GM18505 (cell line): ENCODE results near the gene CLSTN1.
"Not testable (repeated sequence)": the region's sequence is repeated elsewhere in the genome, so short reads cannot be mapped to it uniquely, and the experiment has no call there.

Experiments used
- ATAC-seq: cut with Tn5 transposase; IDR thresholded peaks from one replicate; pipeline ENCODE4 v1.9.1; 2021; ENCODE audit not compliant: unreplicated experiment
- POLR2A ChIP-seq: IDR thresholded peaks from 4 replicates; pipeline ENCODE4 v1.6.1; 2011; ENCODE audit warnings: borderline replicate concordance; ENCODE audit not compliant: insufficient read depth, insufficient read length; ENCODE audit errors: extremely low read depth

The CLSTN1 gene

DNA sequence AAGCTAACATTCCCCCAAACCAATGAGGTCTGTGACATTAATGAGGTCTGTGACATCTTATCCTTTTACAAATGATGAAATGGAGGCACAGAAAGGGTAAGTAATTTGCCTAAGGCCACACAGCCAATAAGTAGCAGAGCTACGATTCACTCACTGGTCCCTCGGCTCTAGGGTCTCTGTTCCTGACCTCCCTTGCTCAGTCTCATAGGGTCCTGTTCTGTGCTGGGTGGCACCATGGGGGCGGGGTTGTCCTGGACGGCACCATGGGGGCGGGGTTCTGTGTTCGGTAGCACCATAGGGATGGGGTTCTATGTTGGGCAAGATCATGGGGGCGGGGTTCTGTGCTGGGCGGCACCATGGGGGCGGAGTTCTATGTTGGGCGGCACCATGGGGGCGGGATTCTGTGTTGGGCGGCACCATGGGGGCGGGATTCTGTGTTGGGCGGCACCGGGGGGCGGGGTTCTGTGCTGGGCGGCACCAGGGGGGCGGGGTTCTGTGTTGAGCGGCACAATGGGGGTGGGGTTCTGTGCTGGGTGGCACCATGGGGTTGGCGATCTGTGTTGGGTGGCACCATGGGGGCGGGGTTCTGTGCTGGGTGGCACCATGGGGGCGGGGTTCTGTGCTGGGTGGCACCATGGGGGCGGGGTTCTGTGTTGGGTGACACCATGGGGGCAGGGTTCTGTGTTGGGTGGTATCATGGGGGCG, 55.6 kb downstream of the CLSTN1 start:
- ATAC-seq = no peak
- no peak for TF ChIP-seq POLR2A

DNA sequence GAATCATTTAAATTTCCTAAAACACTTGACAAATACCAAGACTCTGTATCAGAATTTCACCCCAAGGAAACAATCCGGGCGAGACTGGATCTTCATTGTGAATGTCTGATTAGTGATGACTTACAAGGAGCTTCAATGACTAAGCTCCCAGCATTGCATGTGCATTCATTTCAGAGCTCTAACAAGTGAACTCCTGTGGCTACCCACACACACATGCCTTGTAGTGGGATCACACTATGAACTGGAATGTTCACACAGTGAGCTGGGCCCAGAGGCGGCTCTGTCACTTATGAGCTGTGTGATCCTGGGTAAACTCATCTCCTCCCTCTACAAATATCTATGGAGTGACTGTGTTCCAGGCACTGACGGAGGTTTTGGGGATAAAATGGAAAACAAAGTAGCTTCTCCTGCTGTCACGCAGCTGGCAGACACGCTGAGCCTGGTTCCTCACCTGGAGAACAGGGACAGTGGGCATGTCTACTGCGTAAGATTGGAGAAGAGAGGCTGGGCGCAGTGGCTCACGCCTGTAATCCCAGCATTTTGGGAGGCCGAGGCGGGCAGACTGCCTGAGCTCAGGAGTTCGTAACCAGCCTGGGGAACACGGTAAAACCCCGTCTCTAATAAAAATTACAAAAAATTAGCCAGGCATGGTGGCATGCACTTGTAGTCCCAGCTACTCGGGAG, 56.9 kb downstream of the CLSTN1 start:
- no peak for TF ChIP-seq POLR2A
- no peak for ATAC-seq

DNA sequence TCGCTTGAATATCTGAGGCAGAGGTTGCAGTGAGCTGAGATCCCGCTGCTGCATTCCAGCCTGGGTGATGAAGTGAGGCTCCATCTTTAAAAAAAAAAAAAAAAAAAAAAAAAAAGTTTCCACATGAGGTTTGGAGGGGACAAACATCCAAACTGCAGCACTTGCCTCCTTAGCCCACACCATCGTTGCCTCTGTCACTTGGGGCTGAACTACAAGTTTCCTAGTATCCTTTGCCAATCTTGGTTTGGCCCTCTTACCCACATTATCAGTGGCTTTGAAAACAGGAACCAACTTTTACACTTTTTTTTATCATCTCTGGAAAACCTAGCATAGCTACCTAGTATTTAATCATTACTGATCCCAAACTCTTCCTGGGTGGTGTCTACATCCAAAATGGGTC, 59.2 kb downstream of the CLSTN1 start:
- ATAC-seq = no peak
- TF ChIP-seq POLR2A = no peak

DNA sequence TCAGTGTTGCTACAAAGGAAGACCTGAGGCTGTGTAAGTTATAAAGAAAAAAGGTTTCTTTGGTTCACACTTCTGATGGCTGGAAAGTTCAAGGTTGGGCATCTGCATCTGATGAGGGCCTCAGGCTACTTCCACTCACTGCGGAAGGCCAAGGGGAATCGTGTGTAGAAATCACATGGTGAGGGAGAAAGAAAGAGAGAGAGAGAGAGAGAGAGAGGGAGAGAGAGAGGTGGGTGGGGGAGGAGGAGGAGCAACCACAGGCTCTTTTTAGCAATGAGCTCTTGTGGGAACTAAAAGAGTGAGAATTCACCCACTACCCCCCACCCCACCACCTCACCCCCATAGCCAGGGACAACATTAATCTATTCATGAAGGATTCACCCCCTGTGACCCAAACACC, 59.9 kb downstream of the CLSTN1 start:
- no peak for ATAC-seq
- TF ChIP-seq POLR2A = no peak

DNA sequence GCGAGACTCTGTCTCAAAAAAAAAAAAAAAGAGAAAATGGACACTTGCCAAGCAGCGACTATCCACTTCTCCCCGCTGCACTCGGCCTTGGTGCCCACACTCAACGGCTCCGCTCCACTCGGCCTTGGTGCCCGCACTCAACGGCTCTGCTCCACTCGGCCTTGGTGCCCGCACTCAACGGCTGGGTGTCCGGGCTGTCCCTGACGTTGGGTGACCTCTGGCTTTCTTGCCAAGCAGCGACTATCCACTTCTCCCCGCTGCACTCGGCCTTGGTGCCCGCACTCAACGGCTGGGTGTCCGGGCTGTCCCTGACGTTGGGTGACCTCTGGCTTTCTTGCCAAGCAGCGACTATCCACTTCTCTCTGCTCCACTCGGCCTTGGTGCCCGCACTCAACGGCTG, 61.3 kb downstream of the CLSTN1 start:
- ATAC-seq = not testable (repeated sequence)

DNA sequence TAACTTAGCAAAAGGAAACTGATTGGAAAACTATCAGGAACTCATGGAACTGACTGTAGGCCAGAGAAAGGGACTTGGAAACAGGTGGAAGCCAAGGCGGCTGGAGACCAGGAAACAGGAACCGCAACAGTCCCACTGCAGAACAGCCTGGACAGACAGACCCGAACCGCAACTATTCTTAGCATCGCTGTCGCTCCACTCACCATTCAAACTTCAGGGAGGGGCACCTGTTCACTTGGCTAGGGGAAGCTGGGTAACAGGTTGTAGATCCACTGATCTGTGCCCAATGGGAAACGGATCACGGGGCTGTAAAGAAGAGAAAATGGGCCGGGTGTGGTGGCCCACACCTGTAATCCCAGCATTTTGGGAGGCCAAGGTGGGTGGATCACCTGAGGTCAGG, 61.9 kb downstream of the CLSTN1 start:
- no peak for TF ChIP-seq POLR2A

DNA sequence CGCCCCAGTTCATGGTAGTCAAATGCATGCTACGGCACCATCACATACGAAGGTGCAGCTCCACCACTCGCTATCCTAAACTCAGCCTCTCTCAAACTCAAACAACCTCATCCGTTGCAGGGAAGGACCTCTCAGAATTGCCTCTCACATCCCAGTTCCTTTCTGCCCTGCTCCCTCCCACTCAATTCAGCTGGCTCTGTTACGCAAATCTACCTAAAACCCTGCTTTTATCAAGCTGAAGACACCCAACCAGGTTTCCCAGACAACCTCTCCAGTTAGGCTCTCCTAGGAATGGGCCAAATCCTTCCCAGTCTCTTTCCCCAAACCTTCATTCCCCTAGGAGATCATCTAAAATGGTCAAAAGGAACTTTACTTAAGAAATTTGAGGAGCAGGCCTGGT, 62.9 kb downstream of the CLSTN1 start:
- no peak for TF ChIP-seq POLR2A
- ATAC-seq = no peak

More for the DNA sequence above, 61.9 kb downstream of the CLSTN1 start:
- ATAC-seq = no peak

DNA sequence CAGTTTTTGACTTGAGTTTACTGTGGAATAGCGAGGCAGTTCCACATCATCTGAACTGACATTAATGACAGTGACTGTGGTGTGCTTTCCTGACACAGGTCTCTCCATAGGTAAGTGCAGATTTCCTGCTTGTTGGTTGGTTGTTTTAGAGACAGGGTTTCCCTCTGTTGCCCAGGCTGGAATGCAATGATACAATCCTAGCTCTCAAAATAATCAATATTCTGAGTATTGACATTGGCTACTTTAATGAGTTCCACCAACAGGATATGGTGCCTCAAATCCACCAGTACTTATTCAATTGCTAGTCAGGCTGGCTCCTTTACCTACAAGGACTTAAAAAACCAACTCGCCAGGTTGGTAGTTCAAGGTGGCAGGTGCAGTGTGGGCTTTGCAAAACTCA, 63.8 kb downstream of the CLSTN1 start:
- TF ChIP-seq POLR2A = no peak
- ATAC-seq = no peak

DNA sequence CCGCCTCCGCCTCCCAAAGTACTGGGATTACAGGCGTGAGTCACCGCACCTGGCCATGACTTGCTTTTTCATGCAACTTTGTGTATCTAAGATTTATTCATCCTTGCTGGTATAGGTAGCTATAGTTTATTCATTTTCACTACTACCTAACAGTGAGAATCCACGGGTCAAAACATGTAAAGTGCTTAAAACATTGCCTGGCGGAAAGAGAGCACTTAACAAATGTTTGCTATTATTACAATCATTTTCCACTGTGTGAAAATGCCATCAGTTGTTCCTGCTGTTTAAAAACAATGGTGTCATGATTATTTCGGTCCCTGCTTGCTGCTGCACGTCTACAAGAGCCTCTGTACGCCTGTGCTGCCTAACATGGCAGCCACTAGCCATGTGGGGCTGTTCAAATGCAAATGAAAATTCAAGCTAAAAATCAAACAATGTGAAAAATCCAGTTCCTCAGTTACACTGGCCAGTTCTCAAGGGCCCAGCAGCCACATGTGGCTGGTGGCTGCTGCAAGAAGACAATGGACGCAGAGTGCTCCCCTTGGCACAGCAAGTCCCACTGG, 65.1 kb downstream of the CLSTN1 start:
- TF ChIP-seq POLR2A = no peak
- ATAC-seq = no peak

DNA sequence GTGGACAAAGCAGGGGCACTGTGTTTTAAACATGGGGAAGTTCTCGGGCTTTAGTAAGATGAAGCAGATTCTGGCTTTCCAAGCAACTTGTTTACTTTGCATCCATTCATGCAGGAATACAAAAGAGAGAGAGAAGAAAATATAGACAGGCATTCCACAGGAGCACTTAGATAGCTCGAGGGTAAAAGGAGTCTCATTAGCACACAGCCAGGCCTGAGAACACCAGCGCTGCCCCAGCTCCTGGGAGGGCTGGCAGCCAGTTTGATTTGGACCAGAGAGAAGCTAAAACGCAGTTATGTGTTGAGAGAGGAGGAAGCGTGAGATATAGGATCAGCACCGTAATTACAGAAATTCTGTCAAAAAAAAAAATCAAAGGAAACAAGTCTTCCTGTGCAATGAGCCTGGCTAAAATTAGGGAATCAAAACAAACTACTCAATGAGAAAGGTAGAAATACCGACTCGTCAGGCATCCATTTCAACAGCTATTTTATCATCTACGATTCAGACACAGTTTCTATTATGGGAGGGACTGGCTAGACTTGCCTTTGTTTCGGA, 68.2 kb downstream of the CLSTN1 start:
- TF ChIP-seq POLR2A = no peak
- ATAC-seq = no peak

DNA sequence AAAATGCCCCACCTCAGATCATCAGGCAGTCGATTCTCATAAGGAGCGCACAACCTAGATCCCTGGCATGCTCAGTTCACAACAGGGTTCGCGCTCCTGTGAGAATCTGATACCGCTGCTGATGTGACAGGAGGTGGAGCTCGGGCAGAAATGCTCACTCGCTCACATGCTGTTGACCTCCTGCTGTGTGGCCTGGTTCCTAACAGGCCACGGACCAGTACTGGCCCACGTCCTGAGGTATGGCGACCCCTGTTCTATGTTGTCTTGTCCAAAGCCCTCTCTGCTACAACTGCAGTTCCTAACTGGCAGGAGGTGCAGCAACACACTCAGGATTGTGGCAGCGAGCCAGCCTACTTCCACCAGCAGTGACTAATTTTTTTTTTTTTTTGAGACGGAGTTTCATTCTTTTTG, 70.6 kb downstream of the CLSTN1 start:
- ATAC-seq = no peak
- no peak for TF ChIP-seq POLR2A

DNA sequence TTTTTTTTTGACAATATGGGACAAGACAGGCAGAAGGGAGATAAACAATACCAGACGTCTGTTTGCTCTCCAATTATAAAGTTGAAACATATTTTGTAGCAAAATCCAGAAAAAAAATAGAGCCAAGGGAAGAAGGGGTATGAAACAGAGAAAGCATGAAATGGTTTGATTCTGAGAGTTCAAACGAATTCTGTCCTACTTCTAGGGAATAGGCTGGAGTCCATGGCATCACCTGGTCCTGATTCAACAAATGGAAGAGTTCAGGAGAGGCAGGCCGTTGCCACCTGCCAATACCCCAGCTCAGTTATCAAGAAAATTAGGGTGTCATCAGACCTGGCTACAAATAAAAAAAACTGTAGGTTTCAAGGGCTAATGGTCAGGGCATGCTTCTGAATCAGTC, 71.8 kb downstream of the CLSTN1 start:
- no peak for ATAC-seq
- TF ChIP-seq POLR2A = no peak

DNA sequence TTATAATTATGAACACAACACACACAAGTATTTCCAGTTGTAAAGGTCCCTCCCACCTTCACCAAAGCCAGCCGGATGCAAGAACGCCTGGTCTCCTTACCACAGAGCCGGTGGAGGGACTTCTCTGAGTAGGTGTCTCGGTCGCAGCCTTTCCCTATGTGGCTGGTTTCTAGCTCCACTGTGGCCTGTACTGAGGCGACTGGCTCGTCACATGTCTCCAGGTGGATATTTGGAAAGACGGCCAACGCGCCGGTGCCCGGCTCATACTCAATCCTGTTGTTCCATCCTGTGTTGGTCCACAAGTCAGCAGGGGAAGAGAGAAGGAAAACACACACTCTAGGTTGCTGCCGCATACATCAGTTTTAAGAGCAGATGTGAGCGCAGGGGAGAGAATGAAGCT, 74.4 kb downstream of the CLSTN1 start:
- ATAC-seq = no peak

DNA sequence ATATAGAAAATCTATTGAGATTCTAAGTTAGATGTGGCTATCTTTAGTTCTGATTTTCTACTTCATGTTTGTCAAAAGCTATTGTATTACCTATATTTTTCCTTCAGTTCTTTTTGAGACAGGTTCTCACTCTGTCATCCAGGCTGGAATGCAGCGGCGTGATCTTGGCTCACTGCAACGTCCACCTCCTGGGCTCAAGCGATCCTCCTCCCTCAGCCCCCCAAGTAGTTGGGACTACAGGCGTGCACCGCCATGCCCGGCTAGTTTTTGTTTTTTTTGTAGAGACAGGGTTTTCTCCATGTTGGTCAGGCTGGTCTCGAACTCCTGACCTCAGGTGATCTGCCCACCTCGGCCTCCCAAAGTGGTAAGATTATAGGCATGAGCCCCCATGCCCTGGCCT, 75.4 kb downstream of the CLSTN1 start:
- not testable (repeated sequence) for ATAC-seq

More for the DNA sequence above, 74.4 kb downstream of the CLSTN1 start:
- TF ChIP-seq POLR2A = no peak

DNA sequence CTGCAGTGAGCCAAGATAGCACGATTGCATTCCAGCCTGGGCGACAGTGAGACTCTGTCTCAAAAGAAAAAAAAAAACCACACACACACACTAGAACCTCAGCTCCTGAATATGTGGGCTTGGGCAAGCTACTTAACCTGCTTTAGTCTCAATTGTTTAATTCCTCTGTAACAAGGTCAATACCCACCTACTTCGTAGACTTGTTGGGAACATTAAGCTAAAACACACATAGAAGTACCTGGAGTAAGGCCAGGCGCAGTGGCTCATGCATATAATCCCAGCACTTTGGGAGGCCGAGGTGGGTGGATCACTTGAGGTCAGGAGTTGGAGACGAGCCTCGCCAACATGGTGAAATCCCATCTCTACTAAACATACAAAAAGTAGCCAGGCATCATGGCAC, 77.1 kb downstream of the CLSTN1 start:
- no peak for TF ChIP-seq POLR2A
- ATAC-seq = no peak

DNA sequence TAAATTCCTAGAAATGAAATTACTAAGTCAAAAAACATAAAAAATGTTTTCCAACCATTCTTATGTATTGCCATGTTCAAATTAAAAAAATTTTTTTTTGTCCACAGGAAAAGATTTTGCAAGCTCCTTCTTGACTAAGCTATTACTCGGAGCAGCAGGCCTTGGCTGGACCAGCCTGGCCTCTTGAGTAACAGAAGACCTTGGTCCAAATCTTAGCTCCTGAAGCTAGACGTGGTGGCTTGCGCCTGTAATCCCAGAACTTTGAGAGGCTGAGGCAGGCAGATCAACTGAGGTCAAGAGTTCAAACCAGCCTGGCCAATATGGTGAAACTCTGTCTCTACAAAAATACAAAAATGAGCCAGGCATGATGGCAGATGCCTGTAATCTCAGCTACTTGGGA, 77.6 kb downstream of the CLSTN1 start:
- TF ChIP-seq POLR2A = no peak
- no peak for ATAC-seq
